ENCODE data around the gene SNX17. TPM values are rescaled to one million over a fixed set of nuclear protein-coding genes. Genes with fewer than 3 reads are reported as not detected.

Gene SNX17
- total and polyA plus RNA-seq, 2 of the 13 experiments (the other 11 are each of a cell fraction or from before 2014, with no cell fraction given), result 75.0 to 109 TPM

- TF ChIP-seq CEBPZ (IDR thresholded peaks at IDR 0.05; ENCODE audit: low read length), result no peak
- TF ChIP-seq TFDP2 (CRISPR knock-in tag; IDR thresholded peaks at IDR 0.05), result peak; percentile 91
- TF ChIP-seq ZNF607 (CRISPR knock-in tag; IDR thresholded peaks at IDR 0.05; ENCODE audit: borderline replicate concordance), result peak; percentile 94
- TF ChIP-seq TRAFD1 (CRISPR knock-in tag; IDR thresholded peaks at IDR 0.05; ENCODE audit: borderline replicate concordance), result 0 out of 2 replicates have a peak, but pooled peaks have one; percentile 54
- peak; percentile 79 for TF ChIP-seq PITX1 (CRISPR knock-in tag; IDR thresholded peaks at IDR 0.05)
- TF ChIP-seq TCF7L2 (IDR thresholded peaks at IDR 0.05; ENCODE audit: low read depth, low read length), result no peak
- peak; percentile 48; the same call in 1 of the 2 replicates for TF ChIP-seq ARNTL (CRISPR knock-in tag; IDR thresholded peaks at IDR 0.05)
- no peak for TF ChIP-seq SMARCC2 (IDR thresholded peaks at IDR 0.05)
- TF ChIP-seq ZNF772 (CRISPR knock-in tag; IDR thresholded peaks at IDR 0.05), result peak; percentile 38; the same call in 1 of the 2 replicates
- TF ChIP-seq SAP130 (CRISPR knock-in tag; IDR thresholded peaks at IDR 0.05; ENCODE audit: low read depth), result peak; percentile 97
- peak; percentile 94; the same call in 1 of the 2 replicates for TF ChIP-seq YEATS2 (CRISPR knock-in tag; IDR thresholded peaks at IDR 0.05; ENCODE audit: borderline replicate concordance)
- no peak for TF ChIP-seq TBL1XR1 (IDR thresholded peaks at IDR 0.05; ENCODE audit: borderline replicate concordance, low read length, partially characterized antibody)
- peak; percentile 76 for TF ChIP-seq KLF11 (CRISPR knock-in tag; IDR thresholded peaks at IDR 0.05)
- peak; percentile 68; the same call in 1 of the 2 replicates for TF ChIP-seq ZNF263 (CRISPR knock-in tag; IDR thresholded peaks at IDR 0.05)
- TF ChIP-seq BATF2 (CRISPR knock-in tag; IDR thresholded peaks at IDR 0.05), result peak; percentile 88; the same call in 1 of the 2 replicates
- peak; percentile 54; the same call in 1 of the 2 replicates for TF ChIP-seq ZNF891 (CRISPR knock-in tag; IDR thresholded peaks at IDR 0.05)
- 0 out of 2 replicates have a peak, but pooled peaks have one; percentile 44 for TF ChIP-seq AKNA (CRISPR knock-in tag; IDR thresholded peaks at IDR 0.05; ENCODE audit: borderline replicate concordance)
Observed at GRCh38 chr2:27409321-27410073, 39.1 kb downstream of the SNX17 start, which contains the start of gene PPM1G (continued).

Measured in HepG2 (cell line).